Sigmoid colon (tissue), 7 donors: ENCODE results near the gene NRP1. TPM values are rescaled to one million over a fixed set of nuclear protein-coding genes. Genes with fewer than 3 reads are reported as not detected.

Experiments
- DNase-seq: peaks from one replicate; pipeline ENCODE4 v3.0.0-alpha.2; 2019
- H3K27ac ChIP-seq, 4 donors: fragments of 200-600 bp; sonication (generic); one replicate each; pipeline ENCODE4 v1.5.1; 2016 to 2019; ENCODE audit warnings: mild to moderate bottlenecking in 1 of 4
- H3K27me3 ChIP-seq, 3 donors: fragments of 200-600 bp; sonication (generic); one replicate each; pipeline ENCODE4 v1.5.1; 2019; ENCODE audit warnings: mild to moderate bottlenecking in 1 of 3
- H3K36me3 ChIP-seq, 4 donors: fragments of 200-600 bp; sonication (generic); one replicate each; pipeline ENCODE4 v1.5.1; 2016 to 2019
- H3K4me1 ChIP-seq, 4 donors: fragments of 200-600 bp; sonication (generic); one replicate each; pipeline ENCODE4 v1.5.1; 2017 to 2019
- H3K4me3 ChIP-seq, 4 donors: fragments of 200-600 bp; sonication (generic); one replicate each; pipeline ENCODE4 v1.5.1; 2017 to 2019; ENCODE audit warnings: mild to moderate bottlenecking in 2 of 4, moderate library complexity in 1 of 4
- H3K9me3 ChIP-seq, 4 donors: fragments of 200-600 bp in 3 of 4; sonication (generic) in 3 of 4; one replicate each; pipeline versions ENCODE4 v1.5.1 to v1.6.1; 2013 to 2019
- CTCF ChIP-seq, 4 experiments: fragments of 450-650 bp in 3 of 4; fragments of 200-600 bp in 1 of 4; IDR thresholded peaks; one replicate each; pipeline ENCODE4 v1.5.1; 2016 to 2019; ENCODE audit warnings: antibody characterized with exemption in 4 of 4, mild to moderate bottlenecking in 3 of 4, moderate library complexity in 2 of 4
- EP300 ChIP-seq, 4 donors: sonication (generic); formaldehyde crosslinking; IDR thresholded peaks; one replicate each; pipeline ENCODE4 v1.6.1; 2017; ENCODE audit warnings: antibody characterized with exemption in 4 of 4
- POLR2A ChIP-seq, 2 donors: fragments of 450-650 bp; IDR thresholded peaks; one replicate each; pipeline ENCODE4 v1.6.1; 2016; ENCODE audit warnings: antibody characterized with exemption in 2 of 2, mild to moderate bottlenecking in 2 of 2, moderate library complexity in 2 of 2
- POLR2AphosphoS5 ChIP-seq, 4 donors: sonication (generic); formaldehyde crosslinking; IDR thresholded peaks; one replicate each; pipeline ENCODE4 v1.6.1; 2017; ENCODE audit warnings: antibody characterized with exemption in 4 of 4
- WGBS, 2 donors: extraction: QIAGEN DNeasy Blood & Tissue Kit; methylation state at CpG; one replicate each; pipeline ENCODE4 v1.1.7; 2013; 5-methylcytosine and 5-hydroxymethylcytosine counted together
- intact Hi-C: fragments of 100-400 bp; cut with DNase I; formaldehyde crosslinking; loops from one replicate; pipeline ENCODE4 v1.15.1; 2023
- polyA plus RNA-seq, 3 donors: library from polyadenylated mRNA; stranded (reverse); fragments of 200-250 nt; gene quantifications; one replicate each; pipeline ENCODE4 v1.2.3, GENCODE V29; 2013
- total RNA-seq, 4 donors: library from RNA; depleted of rRNA; stranded (reverse); fragments of >200 nt; gene quantifications; one replicate each; pipeline ENCODE4 v1.1.0, GENCODE V29; 2016
- donor health status: healthy with polysubstance abuse.
- donor health status: Bipolar disorder and iron deficiency.
- donor health status: healthy.

The NRP1 gene
- total and polyA plus RNA-seq, 7 donors = 3.6 to 52.4 (median 44.1) TPM

GRCh38 chr10:33279276-33279675, 55.2 kb downstream of the NRP1 start:
- Histone ChIP-seq H3K4me1 (peaks cover 0 to 30% (median 7%) of the 10 kb centered on the region in 4 donors), H3K4me3 (no peak overlapping the region), H3K27me3 (no peaks in the 10 kb centered on the region), H3K9me3 (no peaks in the 10 kb centered on the region), H3K27ac (peak overlapping the region in 2 of 4 donors; percentile 18 to 22), H3K36me3 (no peaks in the 10 kb centered on the region)
- TF ChIP-seq EP300 (IDR thresholded peaks at IDR 0.05) = no peak
- no peak for TF ChIP-seq POLR2A (IDR thresholded peaks at IDR 0.05)
- TF ChIP-seq POLR2AphosphoS5 (IDR thresholded peaks at IDR 0.05) = no peak
- TF ChIP-seq CTCF (IDR thresholded peaks at IDR 0.05) = no peak
- DNase-seq = no peak
- 92 to 94% methylated on average over 5 of the region's 5 CpGs for WGBS, 2 donors
- intact Hi-C loops = no loop called here

DNA sequence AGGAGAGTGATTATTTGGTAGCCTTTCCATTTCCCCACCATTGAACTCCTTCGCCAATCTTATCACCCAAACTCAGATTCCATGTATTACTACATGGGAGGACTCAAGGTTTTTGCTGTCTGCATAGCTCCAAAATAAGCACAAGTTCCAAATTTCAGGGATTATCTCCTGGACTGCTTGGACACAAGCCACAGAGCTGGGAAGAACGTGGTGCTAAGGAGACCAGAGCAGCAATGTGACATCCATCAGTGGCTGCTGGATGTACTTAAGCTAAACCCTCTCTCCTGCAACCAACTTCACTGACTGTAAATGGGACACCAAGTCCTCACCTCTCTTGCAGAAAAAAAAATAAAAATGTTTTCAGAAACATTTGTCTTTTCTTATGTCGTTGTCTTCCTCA, 56.3 kb downstream of the NRP1 start:
- no peaks in the 10 kb centered on the region for H3K9me3 ChIP-seq
- H3K27me3 ChIP-seq = no peaks in the 10 kb centered on the region
- intact Hi-C loops = no loop called here
- DNase-seq = no peak
- peaks cover 0 to 41% (median 16%) of the 10 kb centered on the region in 4 donors for H3K4me1 ChIP-seq
- no peaks in the 10 kb centered on the region for H3K36me3 ChIP-seq
- no peak overlapping the region for H3K4me3 ChIP-seq
- 80 to 81% methylated on average over 3 of the region's 3 CpGs for WGBS, 2 donors
- TF ChIP-seq POLR2A (IDR thresholded peaks at IDR 0.05) (no peak), POLR2AphosphoS5 (IDR thresholded peaks at IDR 0.05) (no peak), CTCF (IDR thresholded peaks at IDR 0.05) (no peak), EP300 (IDR thresholded peaks at IDR 0.05) (no peak)
- no peak overlapping the region for H3K27ac ChIP-seq

GRCh38 chr10:33277135-33277536, 57.3 kb downstream of the NRP1 start:
- TF ChIP-seq EP300 (IDR thresholded peaks at IDR 0.05) (no peak), POLR2AphosphoS5 (IDR thresholded peaks at IDR 0.05) (no peak), POLR2A (IDR thresholded peaks at IDR 0.05) (no peak), CTCF (IDR thresholded peaks at IDR 0.05) (no peak)
- peak; percentile 80 for DNase-seq
- Histone ChIP-seq H3K4me1 (peaks cover 0 to 51% (median 26%) of the 10 kb centered on the region in 4 donors), H3K4me3 (no peak overlapping the region), H3K36me3 (no peaks in the 10 kb centered on the region), H3K9me3 (no peaks in the 10 kb centered on the region), H3K27ac (peak overlapping the region in 3 of 4 donors; percentile 24 to 74 (median 49)), H3K27me3 (no peaks in the 10 kb centered on the region)
- 84% methylated on average over 6 of the region's 6 CpGs for WGBS, 2 donors
- intact Hi-C loops = no loop called here

DNA sequence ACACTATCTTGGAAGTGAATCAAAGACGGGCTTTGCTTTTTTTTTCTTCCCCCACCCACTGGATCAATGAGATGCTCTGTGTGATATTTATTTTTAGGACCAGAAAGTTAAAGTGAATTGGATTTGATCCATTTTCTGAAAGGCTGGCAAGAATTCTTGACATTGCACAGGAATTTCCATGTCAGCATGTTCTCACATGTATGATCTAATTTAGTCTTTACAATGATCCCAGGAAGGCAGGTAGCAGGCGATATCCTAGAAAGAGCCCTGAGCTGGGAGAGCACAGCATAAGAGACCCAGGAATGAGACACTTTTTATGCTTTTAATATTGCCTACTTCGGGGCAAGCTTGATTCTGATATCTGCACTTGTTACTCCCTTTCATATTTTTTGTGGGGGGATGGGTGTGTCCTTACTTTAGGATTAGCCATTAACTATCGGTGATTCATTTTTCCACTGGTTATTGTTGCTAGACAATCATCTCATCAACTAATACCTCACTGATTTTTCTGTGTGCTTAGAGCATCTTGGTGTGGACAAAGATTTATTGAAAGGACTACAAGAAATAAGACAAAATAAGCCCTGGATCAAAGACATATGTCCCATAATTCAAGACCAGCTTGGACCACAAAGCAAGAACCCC, 58.1 kb downstream of the NRP1 start:
- DNase-seq = no peak
- WGBS, 2 donors = 80 to 84% methylated on average over 4 of the region's 4 CpGs
- Histone ChIP-seq H3K4me3 (no peak overlapping the region), H3K27ac (peak overlapping the region in 3 of 4 donors; percentile 22 to 74 (median 49)), H3K36me3 (no peaks in the 10 kb centered on the region), H3K4me1 (peaks cover 0 to 59% (median 33%) of the 10 kb centered on the region in 4 donors), H3K27me3 (no peaks in the 10 kb centered on the region), H3K9me3 (no peaks in the 10 kb centered on the region)
- TF ChIP-seq CTCF (IDR thresholded peaks at IDR 0.05) (no peak), EP300 (IDR thresholded peaks at IDR 0.05) (no peak), POLR2A (IDR thresholded peaks at IDR 0.05) (no peak), POLR2AphosphoS5 (IDR thresholded peaks at IDR 0.05) (no peak)
- intact Hi-C loops = no loop called here
